GM23338 (cell line): ENCODE data around the gene PSPH. TPM values are rescaled to one million over a fixed set of nuclear protein-coding genes. Genes with fewer than 3 reads are reported as not detected.

ENCODE experiments used
- ATAC-seq: fragments of 200-7000 bp; cut with Tn5 transposase; 3 replicates; pipeline ENCODE4 v1.9.1; 2020
- DNase-seq: peaks from one replicate; pipeline ENCODE4 v3.0.0-alpha.2; 2015; ENCODE audit warnings: low spot score
- H2AFZ ChIP-seq: fragments of 200-600 bp; sonication (generic); 2 replicates; pipeline ENCODE4 v1.8.0; 2016; ENCODE audit warnings: antibody characterized with exemption, mild to moderate bottlenecking, moderate library complexity
- H3F3A ChIP-seq: fragments of 200-600 bp; sonication (generic); replicated peaks from 2 replicates; pipeline ENCODE4 v1.8.0; 2017; ENCODE audit warnings: antibody characterized with exemption, mixed run types, low read depth
- H3K27ac ChIP-seq: fragments of 200-600 bp; sonication (generic); 2 replicates; pipeline ENCODE4 v1.6.1; 2016; ENCODE audit warnings: low read depth
- H3K27me3 ChIP-seq: fragments of 200-600 bp; sonication (generic); 2 replicates; pipeline ENCODE4 v1.8.0; 2016; ENCODE audit warnings: mild to moderate bottlenecking, mixed run types, moderate library complexity; ENCODE audit not compliant: insufficient read depth
- H3K36me3 ChIP-seq: fragments of 200-600 bp; sonication (generic); 2 replicates; pipeline ENCODE4 v1.8.0; 2016; ENCODE audit warnings: mild to moderate bottlenecking; ENCODE audit not compliant: insufficient read depth
- H3K4me1 ChIP-seq: fragments of 200-600 bp; sonication (generic); 2 replicates; pipeline ENCODE4 v1.8.0; 2016; ENCODE audit warnings: mild to moderate bottlenecking, moderate library complexity; ENCODE audit not compliant: insufficient read depth
- H3K4me2 ChIP-seq: fragments of 200-600 bp; sonication (generic); 2 replicates; pipeline ENCODE4 v1.7.1; 2017; ENCODE audit warnings: mixed run types
- H3K4me3 ChIP-seq: fragments of 200-600 bp; sonication (generic); 2 replicates; pipeline ENCODE4 v1.6.1; 2016; ENCODE audit warnings: mixed run types
- H3K79me2 ChIP-seq: fragments of 200-600 bp; sonication (generic); replicated peaks from 2 replicates; pipeline ENCODE4 v1.8.0; 2017; ENCODE audit warnings: mild to moderate bottlenecking; ENCODE audit not compliant: insufficient read depth
- H3K9me2 ChIP-seq: fragments of 200-600 bp; sonication (generic); 2 replicates; pipeline ENCODE4 v1.8.0; 2017; ENCODE audit not compliant: insufficient read depth
- H4K20me1 ChIP-seq: fragments of 200-600 bp; sonication (generic); replicated peaks from 2 replicates; pipeline ENCODE4 v1.8.0; 2017; ENCODE audit warnings: mild to moderate bottlenecking; ENCODE audit not compliant: insufficient read depth
- H3K27ac Mint-ChIP-seq: 2 replicates; pipeline ENCODE4 v1.8.0; 2020; ENCODE audit warnings: inconsistent platforms, mild to moderate bottlenecking, moderate library complexity, mixed read lengths
- H3K27me3 Mint-ChIP-seq: 3 replicates; pipeline ENCODE4 v1.8.0; 2022; ENCODE audit warnings: low read depth, mild to moderate bottlenecking, moderate library complexity, mixed read lengths, inconsistent platforms; ENCODE audit not compliant: insufficient read depth, poor library complexity
- H3K36me3 Mint-ChIP-seq: 3 replicates; pipeline ENCODE4 v1.8.0; 2021; ENCODE audit warnings: low read depth, mild to moderate bottlenecking, inconsistent platforms, moderate library complexity, mixed read lengths
- H3K4me1 Mint-ChIP-seq: 3 replicates; pipeline ENCODE4 v1.8.0; 2020; ENCODE audit warnings: mild to moderate bottlenecking, inconsistent platforms, mixed read lengths
- H3K4me3 Mint-ChIP-seq: 3 replicates; pipeline ENCODE4 v1.8.0; 2021; ENCODE audit warnings: moderate library complexity, mild to moderate bottlenecking, inconsistent platforms, mixed read lengths
- H3K9me3 Mint-ChIP-seq: 3 replicates; pipeline ENCODE4 v1.8.0; 2020; ENCODE audit warnings: moderate library complexity, mild to moderate bottlenecking, inconsistent platforms, mixed read lengths
- CREB1 ChIP-seq: fragments of 250-450 bp; sonication (Bioruptor Pico); IDR thresholded peaks from 2 replicates; pipeline ENCODE4 v1.5.0; 2020; ENCODE audit warnings: low read depth, mild to moderate bottlenecking, moderate library complexity
- CTCF ChIP-seq, 2 experiments: fragments of 200-600 bp in 1 of 2; sonication (generic) in 1 of 2; conservative IDR thresholded peaks; 2 replicates each; pipeline versions ENCODE4 v1.5.1 to v1.6.1; 2016 to 2017; ENCODE audit warnings: antibody characterized with exemption in 2 of 2, low read depth in 2 of 2, mild to moderate bottlenecking in 2 of 2, moderate library complexity in 1 of 2
- EZH2 ChIP-seq: fragments of 200-600 bp; sonication (generic); IDR thresholded peaks from one replicate; pipeline ENCODE4 v1.8.0; 2017; ENCODE audit warnings: antibody characterized with exemption, mild to moderate bottlenecking, low read depth; ENCODE audit not compliant: unreplicated experiment
- EZH2phosphoT487 ChIP-seq: fragments of 200-600 bp; sonication (generic); IDR thresholded peaks from one replicate; pipeline ENCODE4 v1.8.1; 2018; ENCODE audit warnings: antibody characterized with exemption; ENCODE audit not compliant: unreplicated experiment
- JUNB ChIP-seq: IDR thresholded peaks from one replicate; pipeline ENCODE4 v1.6.1; 2016; ENCODE audit warnings: antibody characterized with exemption; ENCODE audit not compliant: unreplicated experiment
- POLR2AphosphoS5 ChIP-seq: IDR thresholded peaks from 2 replicates; pipeline ENCODE4 v1.6.1; 2016; ENCODE audit warnings: antibody characterized with exemption, low read depth
- REST ChIP-seq: IDR thresholded peaks from one replicate; pipeline ENCODE4 v1.6.1; 2018; ENCODE audit warnings: antibody characterized with exemption; ENCODE audit not compliant: unreplicated experiment
- STAT1 ChIP-seq: IDR thresholded peaks from one replicate; pipeline ENCODE4 v1.6.1; 2016; ENCODE audit warnings: antibody characterized with exemption; ENCODE audit not compliant: unreplicated experiment
- ZNF114 ChIP-seq: fragments of 250-450 bp; sonication (Bioruptor Pico); IDR thresholded peaks from 2 replicates; pipeline ENCODE4 v1.5.0; 2020; ENCODE audit warnings: mild to moderate bottlenecking, moderate library complexity
- ZNF331 ChIP-seq: fragments of 250-450 bp; sonication (Bioruptor Pico); IDR thresholded peaks from 2 replicates; pipeline ENCODE4 v1.5.0; 2020; ENCODE audit warnings: low read depth, mild to moderate bottlenecking, moderate library complexity
- ZNF462 ChIP-seq: fragments of 250-450 bp; sonication (Bioruptor Pico); IDR thresholded peaks from 2 replicates; pipeline ENCODE4 v1.5.0; 2020; ENCODE audit warnings: mild to moderate bottlenecking, moderate library complexity
- polyA plus RNA-seq: library from polyadenylated mRNA; unstranded; fragments of >200 nt; fragmentation: Nextera tagmentation; extraction: Ambion mirVana; gene quantifications from 2 replicates; pipeline ENCODE4 v1.2.1, GENCODE V29; 2016
- total RNA-seq: library from RNA; depleted of rRNA; stranded (reverse); fragments of >200 nt; shearing (Covaris generic); gene quantifications from 2 replicates; pipeline ENCODE4 v1.2.3, GENCODE V29; 2014

The PSPH gene
- total and polyA plus RNA-seq, 2 experiments from 2014 or later: 38.3 to 149 TPM

GRCh38 chr7:55970561-55970960 lies 80.7 kb downstream of the PSPH start:
- ATAC-seq: no peak; the same call in 2 of the 3 replicates
- H3K4me1 ChIP-seq: no peaks in the 10 kb centered on the region
- no peak overlapping the region for H3K4me2 ChIP-seq
- H3K36me3 Mint-ChIP-seq: peaks cover 10% of the 10 kb centered on the region
- no peaks in the 10 kb centered on the region for H3F3A ChIP-seq
- TF ChIP-seq CREB1 (CRISPR knock-in tag) (no peak), CTCF (conservative IDR thresholded peaks at IDR 0.05; ENCODE audit: low read depth in 2 of 2) (no peak)
- peaks cover 5% of the 10 kb centered on the region for H4K20me1 ChIP-seq
- no peaks in the 10 kb centered on the region for H3K9me2 ChIP-seq
- H3K9me3 Mint-ChIP-seq: no peaks in the 10 kb centered on the region; the same call in 1 of the 3 replicates
- H3K4me3 Mint-ChIP-seq: no peak overlapping the region
- H3K27me3 ChIP-seq: no peaks in the 10 kb centered on the region
- H2AFZ ChIP-seq: no peak overlapping the region
- peaks cover 15% of the 10 kb centered on the region; the same call in 2 of the 3 replicates for H3K4me1 Mint-ChIP-seq
- H3K27ac Mint-ChIP-seq: no peak overlapping the region
- peaks cover 6% of the 10 kb centered on the region for H3K27me3 Mint-ChIP-seq
- peaks cover 47% of the 10 kb centered on the region for H3K79me2 ChIP-seq
- H3K4me3 ChIP-seq: no peak overlapping the region
- no peak overlapping the region for H3K27ac ChIP-seq
- DNase-seq: no peak
- no peaks in the 10 kb centered on the region; the same call in 1 of the 2 replicates for H3K36me3 ChIP-seq

GRCh38 chr7:55969391-55969790 lies 81.9 kb downstream of the PSPH start:
- Mint-ChIP-seq H3K27me3 (peaks cover 10% of the 10 kb centered on the region), H3K4me3 (no peak overlapping the region), H3K9me3 (no peaks in the 10 kb centered on the region; the same call in 1 of the 3 replicates), H3K36me3 (peaks cover 10% of the 10 kb centered on the region), H3K27ac (no peak overlapping the region), H3K4me1 (peaks cover 20% of the 10 kb centered on the region; the same call in 2 of the 3 replicates)
- Histone ChIP-seq H2AFZ (no peak overlapping the region), H3K9me2 (no peaks in the 10 kb centered on the region), H3K79me2 (peaks cover 50% of the 10 kb centered on the region), H3F3A (no peaks in the 10 kb centered on the region), H4K20me1 (peaks cover 5% of the 10 kb centered on the region), H3K4me2 (no peak overlapping the region), H3K27me3 (no peaks in the 10 kb centered on the region), H3K4me3 (no peak overlapping the region), H3K36me3 (no peaks in the 10 kb centered on the region; the same call in 1 of the 2 replicates), H3K27ac (no peak overlapping the region), H3K4me1 (no peaks in the 10 kb centered on the region)
- DNase-seq (no peak), ATAC-seq (no peak)
- no peak for TF ChIP-seq JUNB
- TF ChIP-seq POLR2AphosphoS5: no peak
- TF ChIP-seq ZNF114 (CRISPR knock-in tag): no peak
- TF ChIP-seq EZH2: no peak
- TF ChIP-seq ZNF331: no peak
- no peak for TF ChIP-seq ZNF462 (CRISPR knock-in tag)
- TF ChIP-seq REST: no peak
- TF ChIP-seq CREB1 (CRISPR knock-in tag): no peak
- TF ChIP-seq EZH2phosphoT487: no peak
- TF ChIP-seq STAT1: no peak
